ENCODE measurements around the gene SRSF10.

Gene SRSF10

DNA sequence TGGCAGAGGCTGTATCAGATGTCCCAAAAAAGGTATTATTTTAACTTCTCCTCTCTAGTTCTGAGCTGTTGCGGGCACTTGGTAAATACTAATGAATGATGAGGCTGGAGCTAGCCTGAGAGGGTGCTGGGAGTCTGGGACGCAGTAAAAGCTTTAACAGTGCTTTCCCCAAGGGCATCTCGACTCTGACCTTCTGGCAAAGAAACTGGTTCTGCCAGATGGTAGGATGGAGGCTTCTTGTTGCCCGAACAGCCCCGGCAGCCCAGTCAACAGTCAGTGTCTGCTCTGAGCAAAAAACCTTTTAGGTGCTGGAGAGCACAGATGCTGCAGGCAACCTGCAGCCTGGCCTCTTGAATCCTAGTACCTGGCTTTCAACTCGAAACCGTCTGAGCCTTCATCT is 23.0 kb downstream of the SRSF10 start:
- TF ChIP-seq CTCF (IDR thresholded peaks at IDR 0.05; ENCODE audit: low read depth, low read length): no peak

GRCh38 chr1:23953020-23953419 is 27.1 kb downstream of the SRSF10 start:
- DNase-seq (ENCODE audit: low read depth in 2 of 2): no peak
- TF ChIP-seq CTCF (IDR thresholded peaks at IDR 0.05; ENCODE audit: low read depth, low read length): no peak
- no peak overlapping the region for H3K4me3 ChIP-seq (replicated peaks in 1 of 2; ENCODE audit: low read depth in 2 of 2, low read length in 2 of 2)

More for the DNA sequence above, 23.0 kb downstream of the SRSF10 start:
- no peak overlapping the region for H3K4me3 ChIP-seq (replicated peaks in 1 of 2; ENCODE audit: low read depth in 2 of 2, low read length in 2 of 2)
- DNase-seq (ENCODE audit: low read depth in 2 of 2): no peak

DNA sequence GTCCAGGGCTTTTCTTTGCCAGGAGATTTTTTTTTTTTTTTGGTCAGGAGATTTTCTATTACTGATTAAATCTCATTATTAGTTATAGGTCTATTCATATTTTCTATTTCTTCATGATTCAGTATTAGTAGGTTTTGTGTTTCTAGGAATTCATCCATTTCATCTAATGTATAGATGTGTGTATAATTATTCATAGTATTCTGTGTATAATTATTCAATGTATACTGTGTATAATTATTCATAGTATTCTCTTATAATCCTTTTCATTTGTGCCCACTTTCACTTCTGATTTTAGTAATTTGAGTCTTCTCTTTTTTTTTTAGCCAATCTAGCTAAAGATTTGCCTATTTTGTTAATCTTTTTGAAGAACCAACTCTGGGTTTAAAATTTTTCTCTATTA is 32.8 kb downstream of the SRSF10 start:
- no peak overlapping the region for H3K4me3 ChIP-seq (replicated peaks in 1 of 2; ENCODE audit: low read depth in 2 of 2, low read length in 2 of 2)
- no peak for TF ChIP-seq CTCF (IDR thresholded peaks at IDR 0.05; ENCODE audit: low read depth, low read length)
- DNase-seq (ENCODE audit: low read depth in 2 of 2): no peak

- no peak for TF ChIP-seq CTCF (IDR thresholded peaks at IDR 0.05; ENCODE audit: low read depth, low read length)
- H3K4me3 ChIP-seq (replicated peaks in 1 of 2; ENCODE audit: low read depth in 2 of 2, low read length in 2 of 2): no peak overlapping the region
- DNase-seq (ENCODE audit: low read depth in 2 of 2): peak in 1 of 2 donors; percentile 30
These were observed 43.5 kb downstream of the SRSF10 start for GRCh38 chr1:23936481-23937176.

GRCh38 chr1:23931491-23931880 is 48.6 kb downstream of the SRSF10 start:
- H3K4me3 ChIP-seq (replicated peaks in 1 of 2; ENCODE audit: low read depth in 2 of 2, low read length in 2 of 2): no peak overlapping the region
- DNase-seq (ENCODE audit: low read depth in 2 of 2): no peak
- TF ChIP-seq CTCF (IDR thresholded peaks at IDR 0.05; ENCODE audit: low read depth, low read length): no peak

DNA sequence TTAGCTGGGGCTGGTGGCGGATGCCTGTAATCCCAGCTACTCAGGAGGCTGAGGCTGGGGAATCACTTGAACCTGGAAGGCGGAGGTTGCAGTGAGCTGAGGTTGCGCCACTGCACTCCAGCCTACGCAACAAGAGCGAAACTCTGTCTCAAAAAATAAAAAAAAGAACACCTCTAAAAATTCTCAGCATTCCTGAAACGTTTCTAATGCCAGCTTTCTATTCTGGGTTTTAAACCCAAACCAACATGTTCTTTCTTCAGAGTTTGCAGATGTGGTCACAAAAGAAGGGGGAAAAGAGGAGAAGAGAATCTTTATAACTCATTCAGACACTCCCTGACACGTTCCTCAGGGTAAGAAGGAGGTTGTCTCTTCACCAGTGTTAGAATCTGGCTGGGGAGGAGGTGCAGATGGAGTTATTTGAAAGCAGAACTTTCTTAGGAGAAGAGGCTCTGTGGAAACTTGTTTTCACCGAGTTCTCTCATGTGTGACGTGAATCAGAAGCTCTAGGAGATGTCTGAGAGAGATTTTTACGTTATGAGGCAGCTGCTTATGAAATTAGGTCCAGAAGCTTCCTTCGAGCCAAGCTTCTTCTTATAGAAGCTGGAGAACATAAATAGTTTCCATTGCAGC is 49.2 kb downstream of the SRSF10 start:
- no peak overlapping the region for H3K4me3 ChIP-seq (replicated peaks in 1 of 2; ENCODE audit: low read depth in 2 of 2, low read length in 2 of 2)
- no peak for TF ChIP-seq CTCF (IDR thresholded peaks at IDR 0.05; ENCODE audit: low read depth, low read length)
- peak; percentile 71 to 77 for DNase-seq (ENCODE audit: low read depth in 2 of 2)

All from cardiac fibroblast (primary cell).